GM12891 (cell line): ENCODE results near the gene GRM7.
A peak's percentile ranks its signal among the peaks of the same experiment; 100 is the strongest.

ENCODE experiments used
- DNase-seq: peaks from one replicate; pipeline ENCODE4 v3.0.0; 2011; ENCODE audit warnings: low spot score; ENCODE audit not compliant: insufficient read length
- FAIRE-seq: peaks from 2 replicates; lab custom pipeline; 2011; peaks lifted over from hg19 to GRCh38; lab: Jason Lieb, UNC
- PAX5 ChIP-seq: IDR thresholded peaks from 2 replicates; pipeline ENCODE4 v1.6.1; 2011; ENCODE audit warnings: low read length, moderate library complexity, mild to moderate bottlenecking; ENCODE audit not compliant: insufficient read depth, severe bottlenecking
- POLR2A ChIP-seq: IDR thresholded peaks from 2 replicates; pipeline ENCODE4 v1.6.1; 2011; ENCODE audit warnings: low read depth, low read length, control low read depth
- POLR2AphosphoS5 ChIP-seq: IDR thresholded peaks from 2 replicates; pipeline ENCODE4 v1.6.1; 2011; ENCODE audit warnings: low read depth, low read length, control low read depth
- POU2F2 ChIP-seq: IDR thresholded peaks from 2 replicates; pipeline ENCODE4 v1.6.1; 2011; ENCODE audit warnings: low read depth, mild to moderate bottlenecking, control low read depth, low read length, moderate library complexity
- SPI1 ChIP-seq: IDR thresholded peaks from 2 replicates; pipeline ENCODE4 v1.6.1; 2011; ENCODE audit warnings: low read depth, low read length, control low read depth
- TAF1 ChIP-seq: IDR thresholded peaks from 2 replicates; pipeline ENCODE4 v1.6.1; 2011; ENCODE audit warnings: low read depth, low read length, control low read depth

GRM7 gene

GRCh38 chr3:7205962-7206361 is 345.0 kb downstream of the GRM7 start:
- no peak for FAIRE-seq
- no peak for DNase-seq
- TF ChIP-seq POU2F2 (no peak), TAF1 (no peak), PAX5 (no peak), SPI1 (0 out of 2 replicates have a peak, but pooled peaks have one; percentile 7), POLR2A (no peak), POLR2AphosphoS5 (no peak)

GRCh38 chr3:7207125-7207524 is 346.2 kb downstream of the GRM7 start:
- FAIRE-seq: no peak

GRCh38 chr3:7207928-7208327 is 347.0 kb downstream of the GRM7 start:
- FAIRE-seq: no peak
- TF ChIP-seq SPI1: no peak
- TF ChIP-seq POLR2A: no peak
- no peak for DNase-seq

More at GRCh38 chr3:7207125-7207524, 346.2 kb downstream of the GRM7 start:
- TF ChIP-seq POU2F2: no peak
- no peak for DNase-seq

- FAIRE-seq (no peak), DNase-seq (no peak)
- TF ChIP-seq TAF1 (no peak), SPI1 (no peak), POLR2AphosphoS5 (no peak), POLR2A (no peak), POU2F2 (no peak), PAX5 (no peak)
Observed at GRCh38 chr3:7209098-7209497, 348.2 kb downstream of the GRM7 start.

- FAIRE-seq (no peak), DNase-seq (no peak)
- TF ChIP-seq POLR2AphosphoS5 (no peak), TAF1 (no peak), SPI1 (no peak), POU2F2 (no peak), PAX5 (no peak), POLR2A (no peak)
Observed at GRCh38 chr3:7211740-7212139, 350.8 kb downstream of the GRM7 start.

- no peak for FAIRE-seq
Observed at GRCh38 chr3:7215706-7216105, 354.8 kb downstream of the GRM7 start.

GRCh38 chr3:7226393-7226792 is 365.5 kb downstream of the GRM7 start:
- no peak for FAIRE-seq
- TF ChIP-seq POU2F2 (no peak), SPI1 (no peak), TAF1 (no peak), POLR2AphosphoS5 (no peak), POLR2A (no peak), PAX5 (no peak)
- no peak for DNase-seq

More at GRCh38 chr3:7215706-7216105, 354.8 kb downstream of the GRM7 start:
- DNase-seq: no peak
- TF ChIP-seq TAF1: no peak
- no peak for TF ChIP-seq SPI1
- TF ChIP-seq POLR2AphosphoS5: no peak
- TF ChIP-seq POU2F2: no peak
- no peak for TF ChIP-seq POLR2A
- TF ChIP-seq PAX5: no peak

- TF ChIP-seq PAX5 (no peak), TAF1 (no peak), SPI1 (no peak), POLR2A (no peak), POLR2AphosphoS5 (no peak), POU2F2 (no peak)
- FAIRE-seq (no peak), DNase-seq (no peak)
Observed at GRCh38 chr3:7238565-7239295, 377.8 kb downstream of the GRM7 start.

GRCh38 chr3:7241584-7242302 is 380.8 kb downstream of the GRM7 start:
- TF ChIP-seq SPI1 (no peak), POLR2AphosphoS5 (no peak), POLR2A (no peak), POU2F2 (no peak), TAF1 (no peak), PAX5 (no peak)
- no peak for DNase-seq
- no peak for FAIRE-seq
